H1 (cell line): ENCODE measurements around the gene IDH3A. TPM values are rescaled to one million over a fixed set of nuclear protein-coding genes. Genes with fewer than 3 reads are reported as not detected.

ENCODE experiments used
- CHD1 ChIP-seq: IDR thresholded peaks from 2 replicates; pipeline ENCODE4 v1.6.1; 2012; ENCODE audit warnings: low read depth, low read length, improper control_type of control experiment
- polyA plus RNA-seq, 7 experiments: library from polyadenylated mRNA; depleted of rRNA in 3 of 7; stranded (reverse) in 5 of 7; unstranded in 2 of 7; fragments of >200 nt in 5 of 7; fragments of 200-250 nt in 2 of 7; gene quantifications; 1 replicate in 5 of 7; 2 replicates in 1 of 7; 4 replicates in 1 of 7; pipeline versions ENCODE4 v1.2.1 to v1.2.3, GENCODE V29; 2011 to 2013; ENCODE audit warnings: missing spikeins in 2 of 7, mixed read lengths in 2 of 7
- total RNA-seq: library from RNA; stranded (reverse); fragmentation: NEBNext Ultra II Directional; extraction: Animal tissue kit (Norgen Biotek cat#: 25700); gene quantifications from 2 replicates; pipeline ENCODE4 v1.2.1, GENCODE V29; 2021
- TF ChIP-seq, protein P1 (sequence below): fragments of 300-600 bp; sonication (generic); IDR thresholded peaks from 2 replicates; pipeline ENCODE4 v1.7.1; 2012; ENCODE audit warnings: low read length, moderate library complexity, mild to moderate bottlenecking, inconsistent platforms; ENCODE audit not compliant: insufficient replicate concordance

Gene IDH3A
- total and polyA plus RNA-seq, 2 of the 8 experiments (the other 6 are each of a cell fraction or from before 2014, with no cell fraction given) = 23.4 to 36.8 TPM

DNA sequence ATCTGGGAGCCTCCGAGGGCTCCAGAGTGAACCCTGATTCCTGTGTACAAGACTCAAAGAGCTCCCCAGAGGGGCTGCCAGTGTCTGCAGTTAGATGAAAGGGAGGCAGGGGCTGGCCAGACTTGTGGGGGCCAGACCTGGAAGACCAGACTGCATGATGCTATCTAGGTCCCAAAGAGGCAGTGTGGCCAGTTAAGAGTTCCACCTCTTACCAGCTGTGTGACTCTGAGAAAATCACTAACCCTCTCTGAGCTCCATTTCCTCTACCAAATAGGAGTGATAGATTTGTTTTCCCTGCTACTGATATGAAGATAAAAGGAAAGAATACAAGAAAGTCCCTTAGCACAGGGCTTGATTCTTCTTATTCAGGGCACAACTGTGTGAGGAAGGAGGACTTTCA lies 56.2 kb downstream of the IDH3A start (continued):
- TF ChIP-seq, protein P1, sequence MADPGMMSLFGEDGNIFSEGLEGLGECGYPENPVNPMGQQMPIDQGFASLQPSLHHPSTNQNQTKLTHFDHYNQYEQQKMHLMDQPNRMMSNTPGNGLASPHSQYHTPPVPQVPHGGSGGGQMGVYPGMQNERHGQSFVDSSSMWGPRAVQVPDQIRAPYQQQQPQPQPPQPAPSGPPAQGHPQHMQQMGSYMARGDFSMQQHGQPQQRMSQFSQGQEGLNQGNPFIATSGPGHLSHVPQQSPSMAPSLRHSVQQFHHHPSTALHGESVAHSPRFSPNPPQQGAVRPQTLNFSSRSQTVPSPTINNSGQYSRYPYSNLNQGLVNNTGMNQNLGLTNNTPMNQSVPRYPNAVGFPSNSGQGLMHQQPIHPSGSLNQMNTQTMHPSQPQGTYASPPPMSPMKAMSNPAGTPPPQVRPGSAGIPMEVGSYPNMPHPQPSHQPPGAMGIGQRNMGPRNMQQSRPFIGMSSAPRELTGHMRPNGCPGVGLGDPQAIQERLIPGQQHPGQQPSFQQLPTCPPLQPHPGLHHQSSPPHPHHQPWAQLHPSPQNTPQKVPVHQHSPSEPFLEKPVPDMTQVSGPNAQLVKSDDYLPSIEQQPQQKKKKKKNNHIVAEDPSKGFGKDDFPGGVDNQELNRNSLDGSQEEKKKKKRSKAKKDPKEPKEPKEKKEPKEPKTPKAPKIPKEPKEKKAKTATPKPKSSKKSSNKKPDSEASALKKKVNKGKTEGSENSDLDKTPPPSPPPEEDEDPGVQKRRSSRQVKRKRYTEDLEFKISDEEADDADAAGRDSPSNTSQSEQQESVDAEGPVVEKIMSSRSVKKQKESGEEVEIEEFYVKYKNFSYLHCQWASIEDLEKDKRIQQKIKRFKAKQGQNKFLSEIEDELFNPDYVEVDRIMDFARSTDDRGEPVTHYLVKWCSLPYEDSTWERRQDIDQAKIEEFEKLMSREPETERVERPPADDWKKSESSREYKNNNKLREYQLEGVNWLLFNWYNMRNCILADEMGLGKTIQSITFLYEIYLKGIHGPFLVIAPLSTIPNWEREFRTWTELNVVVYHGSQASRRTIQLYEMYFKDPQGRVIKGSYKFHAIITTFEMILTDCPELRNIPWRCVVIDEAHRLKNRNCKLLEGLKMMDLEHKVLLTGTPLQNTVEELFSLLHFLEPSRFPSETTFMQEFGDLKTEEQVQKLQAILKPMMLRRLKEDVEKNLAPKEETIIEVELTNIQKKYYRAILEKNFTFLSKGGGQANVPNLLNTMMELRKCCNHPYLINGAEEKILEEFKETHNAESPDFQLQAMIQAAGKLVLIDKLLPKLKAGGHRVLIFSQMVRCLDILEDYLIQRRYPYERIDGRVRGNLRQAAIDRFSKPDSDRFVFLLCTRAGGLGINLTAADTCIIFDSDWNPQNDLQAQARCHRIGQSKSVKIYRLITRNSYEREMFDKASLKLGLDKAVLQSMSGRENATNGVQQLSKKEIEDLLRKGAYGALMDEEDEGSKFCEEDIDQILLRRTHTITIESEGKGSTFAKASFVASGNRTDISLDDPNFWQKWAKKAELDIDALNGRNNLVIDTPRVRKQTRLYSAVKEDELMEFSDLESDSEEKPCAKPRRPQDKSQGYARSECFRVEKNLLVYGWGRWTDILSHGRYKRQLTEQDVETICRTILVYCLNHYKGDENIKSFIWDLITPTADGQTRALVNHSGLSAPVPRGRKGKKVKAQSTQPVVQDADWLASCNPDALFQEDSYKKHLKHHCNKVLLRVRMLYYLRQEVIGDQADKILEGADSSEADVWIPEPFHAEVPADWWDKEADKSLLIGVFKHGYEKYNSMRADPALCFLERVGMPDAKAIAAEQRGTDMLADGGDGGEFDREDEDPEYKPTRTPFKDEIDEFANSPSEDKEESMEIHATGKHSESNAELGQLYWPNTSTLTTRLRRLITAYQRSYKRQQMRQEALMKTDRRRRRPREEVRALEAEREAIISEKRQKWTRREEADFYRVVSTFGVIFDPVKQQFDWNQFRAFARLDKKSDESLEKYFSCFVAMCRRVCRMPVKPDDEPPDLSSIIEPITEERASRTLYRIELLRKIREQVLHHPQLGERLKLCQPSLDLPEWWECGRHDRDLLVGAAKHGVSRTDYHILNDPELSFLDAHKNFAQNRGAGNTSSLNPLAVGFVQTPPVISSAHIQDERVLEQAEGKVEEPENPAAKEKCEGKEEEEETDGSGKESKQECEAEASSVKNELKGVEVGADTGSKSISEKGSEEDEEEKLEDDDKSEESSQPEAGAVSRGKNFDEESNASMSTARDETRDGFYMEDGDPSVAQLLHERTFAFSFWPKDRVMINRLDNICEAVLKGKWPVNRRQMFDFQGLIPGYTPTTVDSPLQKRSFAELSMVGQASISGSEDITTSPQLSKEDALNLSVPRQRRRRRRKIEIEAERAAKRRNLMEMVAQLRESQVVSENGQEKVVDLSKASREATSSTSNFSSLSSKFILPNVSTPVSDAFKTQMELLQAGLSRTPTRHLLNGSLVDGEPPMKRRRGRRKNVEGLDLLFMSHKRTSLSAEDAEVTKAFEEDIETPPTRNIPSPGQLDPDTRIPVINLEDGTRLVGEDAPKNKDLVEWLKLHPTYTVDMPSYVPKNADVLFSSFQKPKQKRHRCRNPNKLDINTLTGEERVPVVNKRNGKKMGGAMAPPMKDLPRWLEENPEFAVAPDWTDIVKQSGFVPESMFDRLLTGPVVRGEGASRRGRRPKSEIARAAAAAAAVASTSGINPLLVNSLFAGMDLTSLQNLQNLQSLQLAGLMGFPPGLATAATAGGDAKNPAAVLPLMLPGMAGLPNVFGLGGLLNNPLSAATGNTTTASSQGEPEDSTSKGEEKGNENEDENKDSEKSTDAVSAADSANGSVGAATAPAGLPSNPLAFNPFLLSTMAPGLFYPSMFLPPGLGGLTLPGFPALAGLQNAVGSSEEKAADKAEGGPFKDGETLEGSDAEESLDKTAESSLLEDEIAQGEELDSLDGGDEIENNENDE = no peak
- no peak for TF ChIP-seq CHD1
